ENCODE measurements around the gene LYRM4.

The LYRM4 gene

DNA sequence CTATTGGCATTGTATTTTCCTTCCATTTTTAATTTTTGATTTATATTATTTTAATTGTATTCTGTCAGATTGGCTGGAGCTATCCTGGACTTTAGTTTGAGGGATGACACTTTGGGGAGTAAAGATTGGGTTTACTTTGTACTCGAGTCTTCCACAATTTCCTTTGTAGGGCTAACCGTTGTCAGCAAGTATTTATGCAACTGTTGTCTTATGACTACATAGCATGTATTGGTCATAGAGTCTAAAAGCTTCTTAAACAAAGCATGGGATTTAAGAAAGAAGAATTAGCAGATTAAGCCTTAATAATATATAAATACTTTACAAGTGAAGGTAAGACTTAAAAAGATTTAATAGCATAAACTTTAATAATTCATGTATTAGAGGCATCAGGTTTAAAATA lies 20.2 kb upstream of the LYRM4 start:
- no peak for DNase-seq (ENCODE audit: low read depth)

DNA sequence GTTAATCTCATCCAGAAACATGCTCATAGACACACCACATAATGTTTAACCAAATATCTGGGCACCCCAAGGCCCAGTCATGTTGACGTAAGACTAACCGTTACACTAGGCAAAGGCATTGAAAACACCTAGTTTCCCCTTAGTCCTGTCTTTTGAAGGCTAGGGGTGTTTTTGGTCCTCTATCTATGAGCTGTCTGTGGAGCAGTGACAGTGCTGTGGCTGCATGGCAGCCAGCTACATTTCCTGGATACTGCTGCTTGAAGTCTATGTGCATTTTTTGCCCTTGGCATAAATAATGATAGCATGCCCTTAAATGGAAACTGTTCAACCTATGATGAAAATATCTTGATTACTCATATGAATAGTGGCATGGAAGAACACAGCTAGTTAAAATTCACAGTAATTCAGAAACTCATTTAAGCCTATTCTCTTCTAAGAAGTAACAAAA lies 19.2 kb upstream of the LYRM4 start:
- no peak for DNase-seq (ENCODE audit: low read depth)

DNA sequence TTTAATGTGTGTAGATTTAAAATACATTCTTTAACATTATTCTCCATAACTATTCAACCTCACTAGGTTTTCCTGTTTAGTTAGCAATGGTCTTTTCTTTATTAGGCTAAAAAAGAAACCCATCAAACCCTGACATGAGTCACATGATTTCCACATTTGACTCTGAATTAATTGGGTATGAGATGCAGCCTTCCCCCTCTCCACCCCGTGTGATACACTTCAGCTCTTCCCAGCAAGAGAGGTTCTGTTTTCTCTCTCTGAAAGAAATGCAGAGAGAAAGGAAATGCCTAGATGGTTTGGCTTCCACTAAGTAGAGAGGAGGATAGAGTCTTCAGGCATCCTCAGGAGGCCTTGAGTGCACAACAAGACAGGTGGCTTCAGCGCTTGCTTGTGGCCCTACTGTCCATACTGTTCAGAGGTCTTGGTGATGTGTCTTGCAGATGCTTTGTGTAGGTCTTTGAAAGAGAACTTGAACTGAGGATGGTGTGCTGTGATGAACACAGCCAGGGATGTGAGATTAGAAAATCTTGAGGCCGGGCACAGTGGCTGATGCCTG lies 17.9 kb upstream of the LYRM4 start:
- no peak for DNase-seq (ENCODE audit: low read depth)

DNA sequence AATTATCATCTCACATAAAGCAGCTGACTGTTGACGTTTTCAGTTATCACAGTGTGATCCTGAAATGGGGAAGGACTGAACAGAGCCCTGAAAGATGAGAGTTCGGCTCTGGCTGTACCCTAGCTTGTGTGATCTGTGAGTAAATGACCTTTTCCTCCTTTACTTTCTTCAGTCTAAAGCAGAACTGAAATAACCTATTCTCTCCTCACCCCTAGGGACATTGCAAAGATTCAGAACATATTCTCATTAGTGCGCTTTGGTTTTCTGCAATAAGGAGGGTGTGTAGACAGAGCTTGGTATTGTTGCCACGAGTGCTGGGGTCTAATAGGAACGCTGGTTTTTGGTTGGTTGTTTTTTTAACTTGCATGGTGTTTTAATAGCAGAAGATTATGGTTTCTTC lies 17.3 kb upstream of the LYRM4 start:
- DNase-seq (ENCODE audit: low read depth), result no peak

DNA sequence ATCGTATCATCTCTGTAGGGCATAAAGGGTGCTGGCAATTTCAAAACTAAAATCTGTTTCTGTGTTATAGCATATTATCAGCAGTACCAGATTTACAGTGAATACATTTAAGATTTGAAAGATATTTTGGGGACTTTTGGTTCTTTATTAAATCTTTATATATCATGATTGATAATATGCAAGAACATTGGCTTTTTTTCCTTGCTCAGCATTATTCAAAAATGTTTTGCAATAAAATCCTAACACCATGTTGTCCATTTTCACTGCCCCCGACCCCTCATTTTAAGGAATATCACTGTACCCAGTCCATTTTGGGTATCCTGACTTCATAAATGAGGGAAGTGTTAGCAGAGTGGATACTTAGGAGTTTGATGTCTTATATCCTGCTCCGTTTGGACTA lies 16.8 kb upstream of the LYRM4 start:
- no peak for DNase-seq (ENCODE audit: low read depth)

DNA sequence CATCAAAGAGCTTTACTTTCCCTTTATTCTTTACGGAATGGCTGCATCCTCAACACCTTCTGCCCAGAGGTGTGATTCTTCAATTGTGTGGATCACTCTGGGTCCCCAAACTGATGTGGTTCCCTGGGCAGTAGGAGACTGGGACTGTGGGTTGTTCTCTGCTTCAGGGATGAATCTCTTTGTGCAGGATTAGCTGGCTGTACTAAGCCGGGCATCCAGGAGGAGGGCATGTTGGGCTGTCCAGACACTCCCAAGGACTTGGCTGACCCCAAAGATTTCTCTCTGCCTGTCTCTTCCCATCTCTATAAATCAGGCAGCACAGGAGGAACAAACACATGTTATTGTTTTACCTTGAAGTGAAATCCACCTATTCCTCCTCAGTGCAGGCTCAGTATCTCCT lies 15.8 kb upstream of the LYRM4 start:
- DNase-seq (ENCODE audit: low read depth), result no peak

DNA sequence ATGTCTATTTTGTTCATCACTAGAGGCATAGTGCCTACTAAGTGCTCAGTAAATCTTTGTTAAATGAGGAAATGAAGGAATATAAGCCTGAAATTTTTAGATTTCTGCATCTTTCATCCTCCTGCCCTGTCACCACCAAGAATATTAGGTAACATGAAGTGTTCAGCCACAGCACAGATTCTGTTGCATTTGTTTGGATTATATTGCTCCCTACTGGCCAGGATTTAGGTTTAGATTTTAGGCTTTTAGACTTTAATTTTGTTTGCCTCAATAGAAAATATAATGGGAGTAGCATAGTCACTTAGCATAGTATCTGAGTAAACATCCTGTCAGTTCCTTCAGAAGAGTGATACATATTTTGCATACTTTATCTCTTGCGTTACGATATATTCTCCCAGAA lies 14.7 kb upstream of the LYRM4 start:
- DNase-seq (ENCODE audit: low read depth), result no peak

DNA sequence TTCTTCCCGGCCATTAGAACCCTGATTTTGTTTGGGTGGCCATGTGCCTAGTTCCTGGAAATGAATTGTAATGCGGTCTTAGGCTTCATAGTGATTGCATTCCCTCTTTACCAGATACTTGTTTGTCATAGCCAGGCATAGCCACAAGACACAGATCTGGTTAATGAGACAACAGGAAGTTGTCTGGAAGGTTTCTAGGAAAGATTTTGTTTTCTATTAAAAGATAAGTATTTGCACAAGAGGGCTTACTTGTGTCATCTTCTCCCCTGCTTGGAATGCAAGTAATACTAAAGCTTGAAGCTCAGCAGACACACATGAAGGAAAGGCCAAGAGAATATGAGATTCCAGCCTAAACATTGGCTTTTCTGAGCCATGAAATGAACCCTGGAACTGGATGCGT lies 13.5 kb upstream of the LYRM4 start:
- DNase-seq (ENCODE audit: low read depth), result no peak

DNA sequence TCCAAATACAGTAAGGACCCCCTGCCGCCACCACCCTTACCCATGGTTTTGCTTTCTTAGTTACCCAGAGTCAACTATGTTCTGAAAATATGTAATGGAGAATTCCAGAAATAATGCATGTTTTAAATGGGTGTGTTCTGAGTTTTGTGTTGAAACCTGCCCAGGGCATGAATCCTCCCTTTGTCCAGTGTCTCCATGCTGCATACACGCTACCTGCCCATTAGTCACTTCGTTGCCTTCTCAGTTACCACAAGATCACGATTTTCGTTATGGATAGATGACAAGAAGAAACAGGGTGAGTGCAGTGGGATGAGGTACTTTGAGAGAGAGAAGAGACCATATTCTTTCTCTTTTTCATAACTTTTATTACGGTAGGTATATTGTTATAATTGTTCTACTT lies 11.2 kb upstream of the LYRM4 start:
- no peak for DNase-seq (ENCODE audit: low read depth)

DNA sequence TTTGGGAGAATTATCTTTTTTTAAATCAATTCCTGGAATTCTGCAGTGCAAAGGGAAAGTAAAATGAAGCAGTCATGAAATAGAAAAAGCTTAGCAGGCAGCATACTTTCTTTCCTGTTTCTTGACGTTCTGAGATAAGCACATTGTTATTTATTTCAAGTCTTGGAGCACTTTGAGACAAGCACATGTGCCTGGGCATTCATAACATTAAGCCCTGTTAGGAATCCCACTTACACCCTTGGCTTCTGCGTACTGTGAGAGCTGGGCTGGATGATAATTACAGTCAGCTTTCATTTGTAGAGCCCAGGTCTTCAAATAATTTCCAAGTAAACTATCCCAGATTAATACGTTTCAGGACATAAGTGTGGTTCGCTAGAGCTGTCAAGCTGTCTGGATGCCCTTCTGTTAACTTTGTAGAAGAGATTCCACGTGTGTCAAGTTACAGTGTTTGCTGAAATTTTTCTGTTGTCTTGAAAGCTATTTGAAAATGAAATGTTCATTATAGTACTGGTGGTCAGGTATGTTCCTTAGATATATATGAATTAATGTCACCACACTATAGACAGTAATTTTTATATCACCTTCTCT lies 9.4 kb upstream of the LYRM4 start:
- no peak for DNase-seq (ENCODE audit: low read depth)

DNA sequence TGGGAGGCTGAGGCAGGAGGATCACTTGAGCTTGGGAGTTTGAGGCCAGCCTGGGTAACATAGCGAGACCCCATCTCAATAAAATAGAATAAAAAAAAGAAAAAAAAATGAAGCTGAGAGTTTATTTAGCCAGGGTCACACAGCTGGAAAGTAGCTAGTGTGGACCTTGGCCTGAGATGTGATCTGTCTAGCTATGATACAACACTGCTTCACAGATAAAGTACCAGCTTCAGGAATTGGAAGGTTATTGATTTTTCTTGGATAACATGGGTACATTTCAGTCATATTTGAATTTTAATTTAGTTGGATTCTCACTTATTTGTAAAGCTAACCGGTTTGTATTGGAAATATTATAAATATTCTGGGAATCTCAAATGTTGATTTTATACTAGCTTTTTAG lies 5.7 kb upstream of the LYRM4 start:
- DNase-seq (ENCODE audit: low read depth), result no peak

DNA sequence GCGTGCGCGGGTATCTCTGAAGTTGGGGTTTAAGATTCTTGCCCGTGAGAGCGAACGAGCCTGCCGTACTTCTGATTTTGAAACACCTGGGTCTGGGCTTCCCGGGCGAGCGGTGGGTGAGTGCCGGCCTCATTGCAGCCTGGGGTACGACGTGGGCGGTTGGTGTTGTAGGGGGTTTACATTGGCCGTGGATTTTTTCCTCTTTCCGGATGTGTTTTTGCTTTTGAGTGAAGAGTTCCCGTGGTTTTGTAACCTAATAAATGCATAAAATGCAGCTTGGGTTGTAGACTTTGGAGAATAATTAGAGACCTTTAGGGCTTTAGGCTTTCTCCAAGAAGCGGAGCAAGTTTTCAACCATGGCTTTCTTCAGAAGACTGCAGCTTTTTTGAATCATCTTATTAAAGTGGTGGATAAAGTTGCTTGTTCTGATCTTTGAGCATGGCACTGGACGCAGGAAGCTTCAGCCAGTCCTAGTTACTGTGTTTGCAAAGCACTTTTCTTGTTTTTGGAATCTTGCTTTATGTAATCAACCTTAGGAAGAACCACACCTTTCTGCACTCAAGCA lies 877 bp upstream of the LYRM4 start:
- DNase-seq (ENCODE audit: low read depth), result no peak

DNA sequence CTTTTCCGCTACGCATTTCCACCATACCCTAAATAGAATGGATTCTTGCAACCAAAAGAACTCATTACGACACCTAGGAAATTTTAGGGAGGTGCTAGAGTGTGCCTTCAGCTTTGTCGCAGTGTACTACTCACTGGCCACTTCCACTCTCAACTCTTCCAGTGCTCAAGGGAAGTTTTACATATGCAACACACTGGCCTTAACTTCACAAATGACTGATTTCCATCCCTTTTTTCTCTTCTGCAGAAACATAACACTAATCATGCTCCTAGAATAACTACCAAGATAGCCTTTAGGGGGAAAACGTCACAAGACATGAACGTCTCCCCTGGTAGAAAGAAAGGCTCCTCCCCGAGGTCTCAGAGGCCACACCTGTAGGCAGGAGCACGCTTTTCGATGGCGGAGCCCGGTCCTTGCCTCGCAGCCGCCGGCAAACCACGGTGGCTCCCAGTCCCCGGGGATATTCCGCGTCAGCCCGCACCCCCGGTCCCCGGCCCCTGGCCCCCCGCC lies 584 bp downstream of the LYRM4 start:
- peak; percentile 13 for DNase-seq (ENCODE audit: low read depth)

DNA sequence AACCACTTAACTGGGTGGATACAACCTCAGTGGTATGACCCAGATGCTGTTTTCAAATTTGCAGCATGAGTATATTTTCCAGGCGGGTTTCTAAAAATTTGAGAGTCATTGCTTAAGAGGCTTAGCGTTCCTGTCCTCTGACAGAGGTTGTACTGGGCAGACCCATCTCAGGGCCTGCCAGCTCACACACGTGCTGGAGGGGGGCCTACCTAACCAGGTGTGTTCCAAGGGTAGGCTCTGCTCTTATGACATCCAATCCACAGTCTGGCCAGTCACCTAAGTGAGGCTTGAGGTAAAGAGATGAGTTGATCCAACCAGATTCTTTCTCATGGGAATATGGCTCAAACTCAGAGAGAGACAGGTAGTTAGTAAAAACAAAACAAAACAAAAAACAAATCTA lies 1.3 kb downstream of the LYRM4 start:
- no peak for DNase-seq (ENCODE audit: low read depth)

DNA sequence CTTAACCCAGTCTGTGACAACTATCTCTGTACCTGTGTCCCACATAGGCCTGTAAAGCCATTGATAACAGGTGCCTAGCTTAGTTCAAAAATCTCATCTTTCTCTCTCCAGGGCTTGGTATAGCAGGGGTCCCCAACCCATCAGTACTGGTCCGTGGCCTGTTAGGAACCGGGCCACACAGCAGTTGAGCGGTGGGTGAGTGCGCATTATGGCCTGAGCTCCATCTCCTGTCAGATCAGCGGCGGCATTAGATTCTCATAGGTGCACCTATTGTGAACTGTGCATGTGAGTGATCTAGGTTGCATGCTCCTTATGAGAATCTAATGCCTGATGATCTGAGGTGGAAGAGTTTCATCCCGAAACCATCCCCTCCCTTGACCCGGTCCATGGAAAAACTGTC lies 3.4 kb downstream of the LYRM4 start:
- no peak for DNase-seq (ENCODE audit: low read depth)

DNA sequence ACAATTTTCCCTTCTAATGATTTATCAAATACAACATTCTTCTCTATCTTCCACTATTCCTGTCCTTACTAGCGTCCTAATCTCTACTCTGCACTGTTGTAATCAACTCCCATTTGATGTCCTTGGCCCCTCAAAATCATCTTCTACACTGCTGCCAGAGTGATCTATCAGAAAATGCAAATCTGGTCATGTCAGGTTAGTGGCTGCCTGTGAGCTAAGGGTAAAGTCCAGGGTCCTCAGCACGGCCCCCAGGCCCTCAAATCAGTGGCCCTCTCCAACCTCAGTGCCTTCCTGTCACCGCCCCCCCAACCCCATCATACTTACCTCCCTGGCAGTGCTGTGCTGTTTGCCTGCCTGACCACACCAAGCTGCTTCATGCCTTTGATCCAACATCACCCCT lies 3.8 kb downstream of the LYRM4 start:
- DNase-seq (ENCODE audit: low read depth), result no peak

DNA sequence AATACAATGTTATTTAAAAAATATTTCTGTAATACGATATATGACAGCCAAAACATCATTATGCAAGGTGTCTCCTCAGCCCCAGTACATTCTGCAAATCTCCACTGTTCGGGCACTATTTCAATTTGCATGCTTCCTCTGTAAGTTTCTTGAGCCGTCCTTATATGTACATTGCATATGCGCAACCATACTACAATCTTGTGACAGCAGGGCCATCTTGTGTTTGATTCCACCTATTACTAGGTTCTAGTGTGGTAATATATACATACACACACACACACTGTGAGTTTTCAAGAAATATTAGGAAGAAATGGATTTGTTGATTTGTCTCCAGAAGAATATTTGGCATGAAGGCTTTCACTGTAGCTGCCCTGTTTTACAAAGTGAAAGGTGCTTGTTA lies 9.8 kb downstream of the LYRM4 start:
- no peak for DNase-seq (ENCODE audit: low read depth)

DNA sequence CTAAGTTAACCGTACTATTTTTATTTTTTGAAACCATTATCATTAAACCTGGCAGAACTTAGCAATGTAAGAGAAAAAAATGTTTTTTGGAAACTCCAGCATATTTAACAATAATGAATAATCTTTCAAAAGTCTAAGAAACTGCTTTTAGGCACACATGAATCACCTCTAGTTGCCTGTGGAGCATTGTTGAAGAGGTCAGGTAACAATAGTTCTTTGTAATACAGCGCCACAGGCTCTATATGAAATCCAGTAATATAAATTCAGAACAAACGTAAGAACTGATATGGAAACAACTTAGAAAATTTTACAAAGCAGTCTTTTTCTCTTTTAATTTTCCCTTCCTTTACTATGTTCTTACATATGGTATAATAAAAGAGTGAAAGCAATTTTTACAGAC lies 10.3 kb downstream of the LYRM4 start:
- no peak for DNase-seq (ENCODE audit: low read depth)

DNA sequence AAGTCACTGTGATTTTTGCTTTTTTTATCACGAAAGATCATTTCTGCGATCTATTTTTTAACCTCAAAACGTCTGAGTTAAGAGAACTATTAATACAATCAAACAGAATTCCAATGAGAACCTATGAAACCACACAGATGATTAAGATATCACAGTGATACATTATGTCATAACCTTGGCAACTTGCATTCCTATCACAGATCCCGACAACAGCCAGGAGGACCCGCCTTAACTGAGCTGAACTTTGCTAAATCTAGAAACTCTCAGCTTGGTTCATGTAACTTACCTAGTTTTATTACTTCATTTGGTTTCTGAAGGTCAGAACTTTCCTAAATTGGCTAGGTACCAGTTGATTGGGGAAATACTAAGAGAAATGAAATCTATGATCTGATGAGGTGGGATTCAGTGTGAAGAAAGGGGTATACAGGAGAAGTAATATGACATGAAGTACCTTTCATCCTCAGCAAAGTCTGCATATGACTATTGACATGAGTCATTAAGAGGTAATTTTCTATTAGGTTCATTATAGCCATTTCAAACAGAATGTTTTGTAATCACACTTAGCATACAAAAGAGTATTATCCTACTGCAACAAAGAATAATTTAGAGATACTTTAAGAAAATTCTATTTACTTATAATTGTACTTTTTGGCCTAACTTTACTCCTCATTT lies 11.2 kb downstream of the LYRM4 start:
- DNase-seq (ENCODE audit: low read depth), result no peak

DNA sequence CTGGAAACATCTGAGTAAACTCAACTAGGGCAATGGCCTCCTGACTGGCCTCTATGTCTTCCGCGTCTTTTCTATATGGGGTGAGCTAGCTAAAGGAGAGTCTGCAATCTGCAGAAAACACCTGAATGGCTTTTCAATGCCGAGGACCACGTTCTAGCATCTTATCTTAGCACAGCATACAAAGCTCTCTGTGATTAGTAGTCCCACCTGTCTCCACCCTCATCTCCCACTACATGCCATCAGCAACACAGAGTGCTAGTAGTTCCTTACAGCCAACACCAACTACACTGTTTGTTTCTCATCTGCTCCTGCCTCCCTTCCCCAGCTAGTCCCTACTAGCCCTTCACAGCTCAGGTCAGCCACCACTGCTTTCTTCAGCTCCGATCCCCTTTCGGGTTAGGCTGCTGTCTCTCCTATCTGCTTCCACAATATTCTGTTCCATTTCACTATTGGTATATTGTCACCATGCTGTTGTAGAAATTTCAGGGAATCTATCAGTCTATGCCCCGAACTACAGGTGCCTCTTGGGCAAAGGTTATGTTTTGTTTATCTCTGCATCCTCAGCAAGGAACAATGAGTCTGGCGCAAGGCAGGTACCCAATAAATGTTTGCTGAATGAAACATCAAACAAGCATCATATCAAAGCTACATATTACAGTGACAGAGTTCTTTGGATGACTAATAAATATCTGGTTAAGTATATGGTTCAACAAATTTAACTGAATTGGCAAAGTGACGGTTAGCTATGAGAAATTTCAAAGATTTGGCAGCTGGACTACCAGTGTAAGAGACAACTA lies 12.2 kb downstream of the LYRM4 start:
- DNase-seq (ENCODE audit: low read depth), result no peak

DNA sequence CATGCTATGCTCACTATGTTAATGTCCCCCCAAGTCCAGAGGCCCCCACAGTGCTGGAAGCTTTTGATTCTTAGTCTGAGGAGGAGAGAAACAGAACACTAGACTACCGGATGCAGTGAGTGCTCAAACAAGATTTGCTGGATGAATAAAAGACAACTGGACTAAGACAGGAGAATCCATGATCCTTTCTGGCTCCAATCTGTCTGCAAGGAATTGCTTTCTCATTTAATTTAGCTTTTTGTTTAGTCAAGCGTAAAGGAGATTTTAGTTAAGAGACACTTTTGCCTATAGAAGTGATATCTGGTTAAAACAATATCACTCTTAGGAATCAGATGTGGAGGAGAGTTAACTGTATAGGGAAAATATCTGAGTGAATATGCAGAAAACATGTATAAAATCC lies 13.5 kb downstream of the LYRM4 start:
- no peak for DNase-seq (ENCODE audit: low read depth)

Data from fibroblast of the conjunctiva (primary cell).